CD4-positive, alpha-beta T cell treated with Interleukin-6 at 100 ng/mL for 8 hours (primary cell): ENCODE measurements around the gene ANKRD55.

Source experiments
- DNase-seq: peaks from one replicate; pipeline ENCODE4 v3.0.0-alpha.2; 2020; ENCODE audit warnings: mixed read lengths, low spot score

The ANKRD55 gene

GRCh38 chr5:56077796-56078233 is 155.3 kb downstream of the ANKRD55 start:
- no peak for DNase-seq

GRCh38 chr5:56076486-56076885 is 156.6 kb downstream of the ANKRD55 start:
- DNase-seq: no peak

GRCh38 chr5:56075361-56075760 is 157.8 kb downstream of the ANKRD55 start:
- no peak for DNase-seq

- no peak for DNase-seq
Observed at GRCh38 chr5:56072863-56073766, 160.0 kb downstream of the ANKRD55 start.

GRCh38 chr5:56071470-56071869 is 161.7 kb downstream of the ANKRD55 start:
- no peak for DNase-seq

GRCh38 chr5:56070851-56071465 is 162.2 kb downstream of the ANKRD55 start:
- DNase-seq: peak; percentile 50

GRCh38 chr5:56069652-56070226 is 163.4 kb downstream of the ANKRD55 start:
- DNase-seq: no peak

- DNase-seq: no peak
Observed at GRCh38 chr5:56066931-56067450, 166.1 kb downstream of the ANKRD55 start.

- DNase-seq: no peak
Observed at GRCh38 chr5:56064984-56065383, 168.1 kb downstream of the ANKRD55 start.

- DNase-seq: peak; percentile 36
Observed at GRCh38 chr5:56060276-56061110, 172.6 kb downstream of the ANKRD55 start.

- DNase-seq: no peak
Observed at GRCh38 chr5:56059854-56060253, 173.3 kb downstream of the ANKRD55 start.

- DNase-seq: no peak
Observed at GRCh38 chr5:56056875-56057274, 176.3 kb downstream of the ANKRD55 start.

GRCh38 chr5:56055859-56056258 is 177.3 kb downstream of the ANKRD55 start:
- no peak for DNase-seq

GRCh38 chr5:56055287-56055686 is 177.8 kb downstream of the ANKRD55 start:
- DNase-seq: no peak

- no peak for DNase-seq
Observed at GRCh38 chr5:56054666-56055065, 178.5 kb downstream of the ANKRD55 start.

- no peak for DNase-seq
Observed at GRCh38 chr5:56053363-56053762, 179.8 kb downstream of the ANKRD55 start.

GRCh38 chr5:56052735-56053134 is 180.4 kb downstream of the ANKRD55 start:
- DNase-seq: no peak

GRCh38 chr5:56050551-56051255 is 182.4 kb downstream of the ANKRD55 start:
- peak; percentile 30 for DNase-seq
